ENCODE results near the gene GINS2.
A peak's percentile ranks its signal among the peaks of the same experiment; 100 is the strongest.

Gene GINS2

GRCh38 chr16:85718153-85718477, 29.4 kb upstream of the GINS2 start:
- ATAC-seq, result no peak
- no peak for TF ChIP-seq RARB (CRISPR knock-in tag; IDR thresholded peaks at IDR 0.05)
- no peak for TF ChIP-seq TOX (CRISPR knock-in tag; IDR thresholded peaks at IDR 0.05; ENCODE audit: borderline replicate concordance)
- TF ChIP-seq PPARA (CRISPR knock-in tag; IDR thresholded peaks at IDR 0.05; ENCODE audit: borderline replicate concordance), result no peak
- TF ChIP-seq, protein P1, sequence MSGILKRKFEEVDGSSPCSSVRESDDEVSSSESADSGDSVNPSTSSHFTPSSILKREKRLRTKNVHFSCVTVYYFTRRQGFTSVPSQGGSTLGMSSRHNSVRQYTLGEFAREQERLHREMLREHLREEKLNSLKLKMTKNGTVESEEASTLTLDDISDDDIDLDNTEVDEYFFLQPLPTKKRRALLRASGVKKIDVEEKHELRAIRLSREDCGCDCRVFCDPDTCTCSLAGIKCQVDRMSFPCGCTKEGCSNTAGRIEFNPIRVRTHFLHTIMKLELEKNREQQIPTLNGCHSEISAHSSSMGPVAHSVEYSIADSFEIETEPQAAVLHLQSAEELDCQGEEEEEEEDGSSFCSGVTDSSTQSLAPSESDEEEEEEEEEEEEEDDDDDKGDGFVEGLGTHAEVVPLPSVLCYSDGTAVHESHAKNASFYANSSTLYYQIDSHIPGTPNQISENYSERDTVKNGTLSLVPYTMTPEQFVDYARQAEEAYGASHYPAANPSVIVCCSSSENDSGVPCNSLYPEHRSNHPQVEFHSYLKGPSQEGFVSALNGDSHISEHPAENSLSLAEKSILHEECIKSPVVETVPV (CRISPR knock-in tag; IDR thresholded peaks at IDR 0.05), result no peak
- TF ChIP-seq ZFP30 (CRISPR knock-in tag; IDR thresholded peaks at IDR 0.05), result no peak
- TF ChIP-seq, protein P2, sequence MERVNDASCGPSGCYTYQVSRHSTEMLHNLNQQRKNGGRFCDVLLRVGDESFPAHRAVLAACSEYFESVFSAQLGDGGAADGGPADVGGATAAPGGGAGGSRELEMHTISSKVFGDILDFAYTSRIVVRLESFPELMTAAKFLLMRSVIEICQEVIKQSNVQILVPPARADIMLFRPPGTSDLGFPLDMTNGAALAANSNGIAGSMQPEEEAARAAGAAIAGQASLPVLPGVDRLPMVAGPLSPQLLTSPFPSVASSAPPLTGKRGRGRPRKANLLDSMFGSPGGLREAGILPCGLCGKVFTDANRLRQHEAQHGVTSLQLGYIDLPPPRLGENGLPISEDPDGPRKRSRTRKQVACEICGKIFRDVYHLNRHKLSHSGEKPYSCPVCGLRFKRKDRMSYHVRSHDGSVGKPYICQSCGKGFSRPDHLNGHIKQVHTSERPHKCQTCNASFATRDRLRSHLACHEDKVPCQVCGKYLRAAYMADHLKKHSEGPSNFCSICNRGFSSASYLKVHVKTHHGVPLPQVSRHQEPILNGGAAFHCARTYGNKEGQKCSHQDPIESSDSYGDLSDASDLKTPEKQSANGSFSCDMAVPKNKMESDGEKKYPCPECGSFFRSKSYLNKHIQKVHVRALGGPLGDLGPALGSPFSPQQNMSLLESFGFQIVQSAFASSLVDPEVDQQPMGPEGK (CRISPR knock-in tag; IDR thresholded peaks at IDR 0.05; ENCODE audit: borderline replicate concordance), result no peak
- TF ChIP-seq SNAI2 (CRISPR knock-in tag; IDR thresholded peaks at IDR 0.05), result no peak
- no peak for TF ChIP-seq ZFP3 (CRISPR knock-in tag; IDR thresholded peaks at IDR 0.05)
- TF ChIP-seq ZNF8 (CRISPR knock-in tag; IDR thresholded peaks at IDR 0.05), result no peak
- TF ChIP-seq ARNTL (CRISPR knock-in tag; IDR thresholded peaks at IDR 0.05; ENCODE audit: borderline replicate concordance, low read depth), result no peak
- TF ChIP-seq, protein P3, sequence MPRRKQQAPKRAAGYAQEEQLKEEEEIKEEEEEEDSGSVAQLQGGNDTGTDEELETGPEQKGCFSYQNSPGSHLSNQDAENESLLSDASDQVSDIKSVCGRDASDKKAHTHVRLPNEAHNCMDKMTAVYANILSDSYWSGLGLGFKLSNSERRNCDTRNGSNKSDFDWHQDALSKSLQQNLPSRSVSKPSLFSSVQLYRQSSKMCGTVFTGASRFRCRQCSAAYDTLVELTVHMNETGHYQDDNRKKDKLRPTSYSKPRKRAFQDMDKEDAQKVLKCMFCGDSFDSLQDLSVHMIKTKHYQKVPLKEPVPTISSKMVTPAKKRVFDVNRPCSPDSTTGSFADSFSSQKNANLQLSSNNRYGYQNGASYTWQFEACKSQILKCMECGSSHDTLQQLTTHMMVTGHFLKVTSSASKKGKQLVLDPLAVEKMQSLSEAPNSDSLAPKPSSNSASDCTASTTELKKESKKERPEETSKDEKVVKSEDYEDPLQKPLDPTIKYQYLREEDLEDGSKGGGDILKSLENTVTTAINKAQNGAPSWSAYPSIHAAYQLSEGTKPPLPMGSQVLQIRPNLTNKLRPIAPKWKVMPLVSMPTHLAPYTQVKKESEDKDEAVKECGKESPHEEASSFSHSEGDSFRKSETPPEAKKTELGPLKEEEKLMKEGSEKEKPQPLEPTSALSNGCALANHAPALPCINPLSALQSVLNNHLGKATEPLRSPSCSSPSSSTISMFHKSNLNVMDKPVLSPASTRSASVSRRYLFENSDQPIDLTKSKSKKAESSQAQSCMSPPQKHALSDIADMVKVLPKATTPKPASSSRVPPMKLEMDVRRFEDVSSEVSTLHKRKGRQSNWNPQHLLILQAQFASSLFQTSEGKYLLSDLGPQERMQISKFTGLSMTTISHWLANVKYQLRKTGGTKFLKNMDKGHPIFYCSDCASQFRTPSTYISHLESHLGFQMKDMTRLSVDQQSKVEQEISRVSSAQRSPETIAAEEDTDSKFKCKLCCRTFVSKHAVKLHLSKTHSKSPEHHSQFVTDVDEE (CRISPR knock-in tag; IDR thresholded peaks at IDR 0.05), result no peak
- no peak for TF ChIP-seq GLIS3 (CRISPR knock-in tag; IDR thresholded peaks at IDR 0.05)
- TF ChIP-seq ZNF70 (CRISPR knock-in tag; IDR thresholded peaks at IDR 0.05), result no peak
- no peak for TF ChIP-seq ISL1 (CRISPR knock-in tag; IDR thresholded peaks at IDR 0.05)
- TF ChIP-seq OSR1 (CRISPR knock-in tag; IDR thresholded peaks at IDR 0.05), result no peak
- TF ChIP-seq BACH2 (CRISPR knock-in tag; IDR thresholded peaks at IDR 0.05; ENCODE audit: borderline replicate concordance), result no peak
- no peak for TF ChIP-seq POU6F1 (CRISPR knock-in tag; IDR thresholded peaks at IDR 0.05; ENCODE audit: borderline replicate concordance, low read depth)
- TF ChIP-seq, protein P4, sequence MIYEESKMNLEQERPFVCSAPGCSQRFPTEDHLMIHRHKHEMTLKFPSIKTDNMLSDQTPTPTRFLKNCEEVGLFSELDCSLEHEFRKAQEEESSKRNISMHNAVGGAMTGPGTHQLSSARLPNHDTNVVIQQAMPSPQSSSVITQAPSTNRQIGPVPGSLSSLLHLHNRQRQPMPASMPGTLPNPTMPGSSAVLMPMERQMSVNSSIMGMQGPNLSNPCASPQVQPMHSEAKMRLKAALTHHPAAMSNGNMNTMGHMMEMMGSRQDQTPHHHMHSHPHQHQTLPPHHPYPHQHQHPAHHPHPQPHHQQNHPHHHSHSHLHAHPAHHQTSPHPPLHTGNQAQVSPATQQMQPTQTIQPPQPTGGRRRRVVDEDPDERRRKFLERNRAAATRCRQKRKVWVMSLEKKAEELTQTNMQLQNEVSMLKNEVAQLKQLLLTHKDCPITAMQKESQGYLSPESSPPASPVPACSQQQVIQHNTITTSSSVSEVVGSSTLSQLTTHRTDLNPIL (CRISPR knock-in tag; IDR thresholded peaks at IDR 0.05; ENCODE audit: low read depth), result no peak

DNA sequence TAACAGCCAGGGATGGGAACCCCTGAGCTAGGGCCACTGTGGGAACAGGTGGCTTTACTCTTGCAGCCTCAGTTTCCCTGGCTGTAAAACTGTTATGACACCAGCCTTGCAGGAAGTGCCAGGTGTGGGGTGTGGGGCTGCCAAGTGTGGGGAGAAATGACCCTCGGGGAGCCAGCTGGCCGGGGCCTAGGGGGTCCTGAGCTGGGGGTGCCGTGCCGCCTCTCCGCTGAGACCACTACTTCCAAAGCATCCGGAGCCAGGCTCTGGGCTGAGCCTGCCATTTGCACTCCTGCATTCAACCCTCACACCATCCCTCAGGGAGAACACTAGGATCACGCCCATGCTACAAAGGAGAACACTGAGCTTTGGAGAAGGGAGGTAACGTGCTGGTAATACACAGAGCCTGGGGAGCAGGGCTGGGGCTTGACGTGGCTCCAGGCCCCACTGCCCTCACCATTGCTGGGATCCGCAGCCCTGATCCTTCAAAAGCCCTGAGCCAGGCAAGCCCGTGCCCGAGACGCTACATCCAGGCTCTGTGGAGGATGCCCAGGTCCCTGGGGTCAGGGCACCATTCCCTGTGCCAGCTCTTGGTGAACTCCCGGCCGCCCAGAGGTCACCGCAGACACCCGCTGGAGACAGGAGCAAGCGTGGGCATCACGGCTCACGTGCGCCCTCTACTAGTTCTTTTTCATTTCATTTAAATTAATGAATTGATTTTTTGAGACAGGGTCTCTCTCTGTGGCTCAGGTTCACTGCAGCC, 28.8 kb upstream of the GINS2 start:
- TF ChIP-seq GLIS3 (CRISPR knock-in tag; IDR thresholded peaks at IDR 0.05) (no peak), ZNF565 (CRISPR knock-in tag; conservative IDR thresholded peaks at IDR 0.05; ENCODE audit: low read depth) (no peak), POU6F1 (CRISPR knock-in tag; IDR thresholded peaks at IDR 0.05; ENCODE audit: borderline replicate concordance, low read depth) (no peak), ZNF70 (CRISPR knock-in tag; IDR thresholded peaks at IDR 0.05) (no peak), OSR1 (CRISPR knock-in tag; IDR thresholded peaks at IDR 0.05) (no peak), BACH2 (CRISPR knock-in tag; IDR thresholded peaks at IDR 0.05; ENCODE audit: borderline replicate concordance) (no peak)
- TF ChIP-seq, protein P3 (CRISPR knock-in tag; IDR thresholded peaks at IDR 0.05), result no peak
- TF ChIP-seq, protein P1 (CRISPR knock-in tag; IDR thresholded peaks at IDR 0.05), result no peak
- TF ChIP-seq, protein P4 (CRISPR knock-in tag; IDR thresholded peaks at IDR 0.05; ENCODE audit: low read depth), result no peak

More for the DNA sequence above, 28.8 kb upstream of the GINS2 start:
- peak; percentile 72 for ATAC-seq
